Posterior cingulate gyrus (tissue), 11 donors: Measurements from ENCODE around the gene CDH9.
A peak's percentile ranks its signal among the peaks of the same experiment; 100 is the strongest.
"Not testable (repeated sequence)": the region's sequence is repeated elsewhere in the genome, so short reads cannot be mapped to it uniquely, and the experiment has no call there.

ENCODE experiments used
- DNase-seq, 10 donors: peaks; one replicate each; pipeline versions ENCODE4 v3.0.0 to v3.0.0-alpha.2; 2020 to 2021; ENCODE audit warnings: mixed read lengths in 3 of 10
- intact Hi-C: fragments of 100-400 bp; cut with DNase I; formaldehyde crosslinking; loops from one replicate; pipeline ENCODE4 v1.15.1; 2023

CDH9 gene

GRCh38 chr5:26955161-26955560 lies 83.2 kb downstream of the CDH9 start:
- DNase-seq, result no peak
- intact Hi-C loops, result no loop called here

- no peak for DNase-seq
- intact Hi-C loops, result no loop called here
These were observed 89.5 kb downstream of the CDH9 start for GRCh38 chr5:26948921-26949320.

GRCh38 chr5:26945901-26946300 lies 92.5 kb downstream of the CDH9 start:
- intact Hi-C loops, result no loop called here
- no peak for DNase-seq

- DNase-seq, result no peak
- intact Hi-C loops, result no loop called here
These were observed 95.9 kb downstream of the CDH9 start for GRCh38 chr5:26942481-26942880.

GRCh38 chr5:26940994-26941393 lies 97.4 kb downstream of the CDH9 start:
- no peak for DNase-seq
- intact Hi-C loops, result no loop called here

- intact Hi-C loops, result no loop called here
- no peak for DNase-seq
These were observed 106.1 kb downstream of the CDH9 start for GRCh38 chr5:26932238-26932637.

- intact Hi-C loops, result no loop called here
- no peak for DNase-seq
These were observed 116.9 kb downstream of the CDH9 start for GRCh38 chr5:26921439-26921838.

GRCh38 chr5:26903469-26903868 lies 134.9 kb downstream of the CDH9 start:
- intact Hi-C loops, result no loop called here
- no peak for DNase-seq

- DNase-seq, result no peak
- intact Hi-C loops, result no loop called here
These were observed 143.6 kb downstream of the CDH9 start for GRCh38 chr5:26894719-26895263.

- intact Hi-C loops, result no loop called here
- DNase-seq, result no peak
These were observed 145.3 kb downstream of the CDH9 start for GRCh38 chr5:26893078-26893477.

- DNase-seq, result no peak
- intact Hi-C loops, result no loop called here
These were observed 148.6 kb downstream of the CDH9 start for GRCh38 chr5:26889815-26890214.

- intact Hi-C loops, result no loop called here
- DNase-seq, result no peak
These were observed 153.9 kb downstream of the CDH9 start for GRCh38 chr5:26884481-26884880.

- intact Hi-C loops, result no loop called here
- no peak for DNase-seq
These were observed 155.0 kb downstream of the CDH9 start for GRCh38 chr5:26883375-26883774.

- intact Hi-C loops, result no loop called here
- DNase-seq, result no peak
These were observed 156.5 kb downstream of the CDH9 start for GRCh38 chr5:26881901-26882300.

GRCh38 chr5:26877154-26877553 lies 161.2 kb downstream of the CDH9 start:
- intact Hi-C loops, result no loop called here

GRCh38 chr5:26872337-26872736 lies 166.0 kb downstream of the CDH9 start:
- intact Hi-C loops, result no loop called here
- no peak for DNase-seq

More at GRCh38 chr5:26877154-26877553, 161.2 kb downstream of the CDH9 start:
- no peak for DNase-seq

- intact Hi-C loops, result no loop called here
- DNase-seq, result no peak
These were observed 168.6 kb downstream of the CDH9 start for GRCh38 chr5:26869781-26870180.

- intact Hi-C loops, result no loop called here
These were observed 169.9 kb downstream of the CDH9 start for GRCh38 chr5:26868504-26868903.

GRCh38 chr5:26864061-26864460 lies 174.3 kb downstream of the CDH9 start:
- no peak for DNase-seq
- intact Hi-C loops, result no loop called here

More at GRCh38 chr5:26868504-26868903, 169.9 kb downstream of the CDH9 start:
- DNase-seq, result no peak

- DNase-seq, result no peak
- intact Hi-C loops, result no loop called here
These were observed 182.1 kb downstream of the CDH9 start for GRCh38 chr5:26856238-26856637.

GRCh38 chr5:26852450-26852849 lies 185.9 kb downstream of the CDH9 start:
- intact Hi-C loops, DNase-seq: not testable (repeated sequence)

GRCh38 chr5:26847041-26847736 lies 191.2 kb downstream of the CDH9 start:
- peak in 1 of 10 donors; percentile 72 for DNase-seq
- intact Hi-C loops, result no loop called here

GRCh38 chr5:26843677-26844076 lies 194.7 kb downstream of the CDH9 start:
- DNase-seq, result no peak
- intact Hi-C loops, result no loop called here
